Measurements from ENCODE around the gene EN2.

The EN2 gene

DNA sequence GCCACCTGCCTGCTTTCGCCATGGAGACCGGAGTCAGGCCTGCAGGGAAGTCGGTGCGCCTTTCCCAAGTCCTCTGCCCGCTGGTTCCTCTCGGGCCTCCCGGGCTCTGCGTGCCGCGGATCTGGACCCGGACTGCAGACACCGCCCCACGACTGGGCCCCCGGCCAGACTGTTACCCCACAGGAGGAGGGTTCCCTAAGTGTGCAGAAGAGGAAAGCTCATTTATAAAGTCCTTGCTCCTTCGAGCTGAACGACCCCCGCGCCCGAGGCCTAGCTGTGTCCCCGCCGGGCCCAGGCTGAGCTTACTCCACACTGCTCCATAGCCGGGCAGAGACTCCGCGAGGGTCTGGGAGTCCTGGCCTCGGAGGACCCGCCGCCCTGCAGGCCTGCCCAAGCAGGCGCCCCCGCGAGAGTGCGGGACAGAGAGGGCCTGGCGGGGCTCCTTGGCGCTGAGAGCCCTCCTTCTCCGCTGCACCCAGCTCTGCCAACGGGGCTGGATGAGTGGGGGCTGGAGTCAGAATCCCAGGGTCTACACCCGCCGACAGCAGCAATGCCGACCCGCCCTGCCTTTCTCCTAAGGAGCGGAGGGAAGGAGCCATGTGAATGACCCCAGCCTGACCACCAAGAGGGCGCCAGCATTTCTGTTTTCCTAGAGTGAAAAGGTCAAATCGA lies 8.3 kb downstream of the EN2 start:
- DNase-seq (no peak), ATAC-seq (ENCODE audit: insufficient read depth, low read depth) (no peak)
- H3K27me3 ChIP-seq (ENCODE audit: insufficient read depth, low read length, poor library complexity), result peaks cover 21% of the 10 kb centered on the region
- no peaks in the 10 kb centered on the region for H3K36me3 ChIP-seq (ENCODE audit: insufficient read depth, low read length)
- H3K9ac ChIP-seq (ENCODE audit: low read depth, low read length), result no peak overlapping the region
- H3K27ac ChIP-seq (ENCODE audit: low read length), result no peak overlapping the region
- no peaks in the 10 kb centered on the region for H4K20me1 ChIP-seq (ENCODE audit: insufficient read depth, low read length)
- no peak overlapping the region for H2AFZ ChIP-seq (ENCODE audit: low read depth, low read length)
- no peak overlapping the region for H3K4me2 ChIP-seq (ENCODE audit: insufficient read depth, low read length)
- H3K4me1 ChIP-seq (ENCODE audit: insufficient read depth, low read length), result no peaks in the 10 kb centered on the region
- H3K4me3 ChIP-seq (ENCODE audit: low read depth in 1 of 2, low read length in 2 of 2), result no peak overlapping the region
- H3K79me2 ChIP-seq (ENCODE audit: insufficient read depth, low read length), result no peaks in the 10 kb centered on the region
- no peak for TF ChIP-seq EZH2 (IDR thresholded peaks at IDR 0.05; ENCODE audit: borderline replicate concordance, low read depth, low read length, severe bottlenecking)
- TF ChIP-seq, protein P1, sequence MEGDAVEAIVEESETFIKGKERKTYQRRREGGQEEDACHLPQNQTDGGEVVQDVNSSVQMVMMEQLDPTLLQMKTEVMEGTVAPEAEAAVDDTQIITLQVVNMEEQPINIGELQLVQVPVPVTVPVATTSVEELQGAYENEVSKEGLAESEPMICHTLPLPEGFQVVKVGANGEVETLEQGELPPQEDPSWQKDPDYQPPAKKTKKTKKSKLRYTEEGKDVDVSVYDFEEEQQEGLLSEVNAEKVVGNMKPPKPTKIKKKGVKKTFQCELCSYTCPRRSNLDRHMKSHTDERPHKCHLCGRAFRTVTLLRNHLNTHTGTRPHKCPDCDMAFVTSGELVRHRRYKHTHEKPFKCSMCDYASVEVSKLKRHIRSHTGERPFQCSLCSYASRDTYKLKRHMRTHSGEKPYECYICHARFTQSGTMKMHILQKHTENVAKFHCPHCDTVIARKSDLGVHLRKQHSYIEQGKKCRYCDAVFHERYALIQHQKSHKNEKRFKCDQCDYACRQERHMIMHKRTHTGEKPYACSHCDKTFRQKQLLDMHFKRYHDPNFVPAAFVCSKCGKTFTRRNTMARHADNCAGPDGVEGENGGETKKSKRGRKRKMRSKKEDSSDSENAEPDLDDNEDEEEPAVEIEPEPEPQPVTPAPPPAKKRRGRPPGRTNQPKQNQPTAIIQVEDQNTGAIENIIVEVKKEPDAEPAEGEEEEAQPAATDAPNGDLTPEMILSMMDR (IDR thresholded peaks at IDR 0.05; ENCODE audit: borderline replicate concordance, extremely low read depth, low read length, poor library complexity, severe bottlenecking), result no peak
- no peaks in the 10 kb centered on the region for H3K9me3 ChIP-seq (ENCODE audit: insufficient read depth, low read length, severe bottlenecking)

DNA sequence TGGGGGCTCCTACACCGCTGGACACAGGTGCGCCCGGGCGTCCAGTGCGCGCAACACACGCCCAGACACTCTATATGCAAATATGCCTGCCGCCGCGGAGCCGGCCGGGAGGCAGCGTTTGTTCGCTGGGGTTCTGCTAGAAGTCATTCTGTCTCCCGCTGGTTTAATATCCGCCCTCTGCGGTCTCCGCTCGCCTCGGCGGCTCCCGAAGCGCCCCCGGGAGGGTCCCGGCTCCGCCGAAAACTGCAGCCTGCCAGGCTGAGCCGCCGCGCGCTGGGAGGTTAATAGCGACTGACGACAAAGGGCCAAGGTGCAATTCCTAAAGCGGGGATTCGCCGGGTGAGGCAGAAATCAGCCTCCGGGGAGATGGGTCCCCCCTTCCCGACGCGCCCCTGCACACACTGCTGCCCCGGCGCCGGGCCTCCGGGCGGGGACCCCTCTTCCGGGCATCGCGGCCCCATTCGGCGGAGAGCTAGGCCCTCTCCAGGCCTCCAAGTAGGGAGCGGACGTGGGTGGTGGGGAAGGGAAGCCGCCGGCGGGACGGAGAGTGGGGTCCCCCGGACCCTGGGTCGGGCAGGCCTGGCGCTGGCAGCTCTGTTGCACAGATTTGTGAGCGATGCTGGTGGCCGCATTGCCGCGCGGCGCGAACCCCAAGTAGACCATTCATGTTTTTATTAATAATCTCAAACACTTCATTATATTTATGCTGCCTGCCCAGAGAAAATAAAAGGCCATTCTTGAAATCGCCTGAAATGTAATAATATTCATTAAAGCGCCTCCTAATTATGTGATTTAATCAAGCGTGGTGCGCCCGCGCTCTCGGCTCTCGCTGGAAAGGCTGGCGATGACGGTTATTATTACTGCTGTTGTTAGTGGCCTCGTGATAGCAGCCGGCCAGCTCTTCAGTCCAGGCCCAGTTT lies 9.1 kb downstream of the EN2 start:
- DNase-seq, result no peak
- H3K36me3 ChIP-seq (ENCODE audit: insufficient read depth, low read length), result no peaks in the 10 kb centered on the region
- H3K4me1 ChIP-seq (ENCODE audit: insufficient read depth, low read length), result no peaks in the 10 kb centered on the region
- H2AFZ ChIP-seq (ENCODE audit: low read depth, low read length), result no peak overlapping the region
- H4K20me1 ChIP-seq (ENCODE audit: insufficient read depth, low read length), result no peaks in the 10 kb centered on the region
- TF ChIP-seq, protein P1 (IDR thresholded peaks at IDR 0.05; ENCODE audit: borderline replicate concordance, extremely low read depth, low read length, poor library complexity, severe bottlenecking), result no peak
- TF ChIP-seq EZH2 (IDR thresholded peaks at IDR 0.05; ENCODE audit: borderline replicate concordance, low read depth, low read length, severe bottlenecking), result no peak
- no peaks in the 10 kb centered on the region for H3K79me2 ChIP-seq (ENCODE audit: insufficient read depth, low read length)
- H3K4me2 ChIP-seq (ENCODE audit: insufficient read depth, low read length), result no peak overlapping the region
- no peaks in the 10 kb centered on the region for H3K9me3 ChIP-seq (ENCODE audit: insufficient read depth, low read length, severe bottlenecking)
- H3K4me3 ChIP-seq (ENCODE audit: low read depth in 1 of 2, low read length in 2 of 2), result no peak overlapping the region
- no peak overlapping the region for H3K9ac ChIP-seq (ENCODE audit: low read depth, low read length)
- ATAC-seq (ENCODE audit: insufficient read depth, low read depth), result no peak
- H3K27ac ChIP-seq (ENCODE audit: low read length), result no peak overlapping the region
- H3K27me3 ChIP-seq (ENCODE audit: insufficient read depth, low read length, poor library complexity), result peaks cover 29% of the 10 kb centered on the region

DNA sequence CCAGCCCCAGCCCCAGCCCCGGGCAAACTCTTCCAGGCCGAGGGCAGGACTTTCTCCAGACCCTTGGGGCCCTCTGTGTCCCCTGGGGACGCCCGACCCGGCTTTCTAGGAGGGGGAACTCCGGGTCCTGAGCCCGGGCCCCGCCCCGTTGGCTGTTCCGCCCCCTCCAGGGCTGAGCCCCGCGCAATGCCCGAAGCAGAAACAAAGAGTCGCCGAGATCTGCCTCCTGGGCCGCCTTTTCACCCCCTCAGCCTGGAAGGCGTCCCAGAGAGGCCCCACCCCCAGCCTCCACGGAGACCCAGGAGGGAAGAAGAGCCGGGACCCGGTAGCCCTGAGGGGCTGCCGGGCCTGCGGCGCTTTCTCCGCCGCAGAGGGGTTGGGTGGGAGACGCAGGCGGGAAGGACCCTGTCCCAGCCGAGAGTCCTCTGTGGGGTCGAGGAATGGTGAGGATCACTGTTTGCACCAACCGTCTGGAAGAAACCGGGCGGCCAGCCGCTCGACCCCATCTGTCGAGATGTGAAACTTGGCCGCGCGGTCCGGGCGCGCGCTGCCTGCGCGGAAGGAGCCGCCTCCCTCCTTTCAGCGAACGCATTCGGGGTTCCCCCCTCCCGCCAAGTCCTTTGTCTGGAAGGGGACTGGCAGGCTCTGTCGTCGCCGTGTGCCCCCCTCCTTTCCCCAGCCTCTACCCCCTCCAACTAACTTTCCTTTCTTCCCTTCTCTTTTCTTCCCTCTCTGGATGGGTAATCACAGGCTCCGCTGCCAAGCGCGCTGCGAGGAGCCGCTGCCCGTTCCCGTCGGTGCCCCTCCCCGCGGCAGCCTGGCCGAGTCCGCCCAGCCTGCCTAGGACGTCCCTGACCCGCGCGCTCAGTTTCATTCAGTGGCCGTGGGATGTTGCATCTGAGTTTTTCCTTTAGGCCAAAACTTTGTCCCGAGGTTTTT lies 10.2 kb downstream of the EN2 start:
- Histone ChIP-seq H2AFZ (ENCODE audit: low read depth, low read length) (no peak overlapping the region), H3K79me2 (ENCODE audit: insufficient read depth, low read length) (no peaks in the 10 kb centered on the region), H3K9me3 (ENCODE audit: insufficient read depth, low read length, severe bottlenecking) (no peaks in the 10 kb centered on the region), H3K4me3 (ENCODE audit: low read depth in 1 of 2, low read length in 2 of 2) (no peak overlapping the region), H4K20me1 (ENCODE audit: insufficient read depth, low read length) (no peaks in the 10 kb centered on the region), H3K27me3 (ENCODE audit: insufficient read depth, low read length, poor library complexity) (peaks cover 36% of the 10 kb centered on the region), H3K27ac (ENCODE audit: low read length) (no peak overlapping the region), H3K36me3 (ENCODE audit: insufficient read depth, low read length) (no peaks in the 10 kb centered on the region), H3K9ac (ENCODE audit: low read depth, low read length) (no peak overlapping the region), H3K4me1 (ENCODE audit: insufficient read depth, low read length) (no peaks in the 10 kb centered on the region), H3K4me2 (ENCODE audit: insufficient read depth, low read length) (no peak overlapping the region)
- no peak for TF ChIP-seq EZH2 (IDR thresholded peaks at IDR 0.05; ENCODE audit: borderline replicate concordance, low read depth, low read length, severe bottlenecking)
- TF ChIP-seq, protein P1 (IDR thresholded peaks at IDR 0.05; ENCODE audit: borderline replicate concordance, extremely low read depth, low read length, poor library complexity, severe bottlenecking), result no peak
- ATAC-seq (ENCODE audit: insufficient read depth, low read depth) (no peak), DNase-seq (no peak)

Measured in DND-41 (cell line).